SK-N-SH treated with all-trans-retinoic acid at 6 μM for 48 hours (cell line): ENCODE measurements around the gene SPCS3.

ENCODE experiments used
- ATAC-seq: fragments of 200-7000 bp; cut with Tn5 transposase; 3 replicates; pipeline ENCODE4 v1.9.1; 2020; ENCODE audit warnings: mild to moderate bottlenecking, moderate library complexity
- ARNTL ChIP-seq: fragments of 450-650 bp; formaldehyde crosslinking; IDR thresholded peaks from 2 replicates; pipeline ENCODE4 v1.5.0; 2020; ENCODE audit warnings: low read depth, mild to moderate bottlenecking, moderate library complexity, borderline replicate concordance
- BACH2 ChIP-seq: fragments of 250-450 bp; sonication (Bioruptor Pico); IDR thresholded peaks from 2 replicates; pipeline ENCODE4 v1.9.0; 2021; ENCODE audit warnings: mild to moderate bottlenecking, borderline replicate concordance
- CREB5 ChIP-seq: fragments of 250-450 bp; sonication (Bioruptor Pico); IDR thresholded peaks from 2 replicates; pipeline ENCODE4 v1.5.1; 2020; ENCODE audit warnings: low read depth, mild to moderate bottlenecking, moderate library complexity
- GLIS3 ChIP-seq: fragments of 250-450 bp; sonication (Bioruptor Pico); IDR thresholded peaks from 2 replicates; pipeline ENCODE4 v1.5.0; 2020; ENCODE audit warnings: mild to moderate bottlenecking, moderate library complexity
- ISL1 ChIP-seq: fragments of 250-450 bp; sonication (Bioruptor Pico); IDR thresholded peaks from 2 replicates; pipeline ENCODE4 v2.1.2; 2022; ENCODE audit warnings: mild to moderate bottlenecking, moderate library complexity
- OSR1 ChIP-seq: fragments of 250-450 bp; sonication (Bioruptor Pico); IDR thresholded peaks from 2 replicates; pipeline ENCODE4 v1.8.0; 2022; ENCODE audit warnings: moderate library complexity, mild to moderate bottlenecking, inconsistent platforms
- PATZ1 ChIP-seq: fragments of 250-450 bp; sonication (Bioruptor Pico); IDR thresholded peaks from 2 replicates; pipeline ENCODE4 v1.8.0; 2020; ENCODE audit warnings: mild to moderate bottlenecking, moderate library complexity, borderline replicate concordance
- POU6F1 ChIP-seq: fragments of 250-450 bp; sonication (Bioruptor Pico); IDR thresholded peaks from 2 replicates; pipeline ENCODE4 v1.8.0; 2021; ENCODE audit warnings: low read depth, mild to moderate bottlenecking, moderate library complexity, borderline replicate concordance
- RARB ChIP-seq: fragments of 250-450 bp; sonication (Bioruptor Pico); IDR thresholded peaks from 2 replicates; pipeline ENCODE4 v1.8.0; 2021; ENCODE audit warnings: mild to moderate bottlenecking, moderate library complexity
- SNAI2 ChIP-seq: fragments of 250-450 bp; sonication (Bioruptor Pico); IDR thresholded peaks from 2 replicates; pipeline ENCODE4 v1.5.0; 2020; ENCODE audit warnings: mild to moderate bottlenecking, moderate library complexity
- TCF4 ChIP-seq: fragments of 250-450 bp; sonication (Bioruptor Pico); IDR thresholded peaks from 2 replicates; pipeline ENCODE4 v1.8.0; 2021; ENCODE audit warnings: mild to moderate bottlenecking, moderate library complexity, borderline replicate concordance
- TOX ChIP-seq: fragments of 250-450 bp; sonication (Bioruptor Pico); IDR thresholded peaks from 2 replicates; pipeline ENCODE4 v1.8.0; 2021; ENCODE audit warnings: mild to moderate bottlenecking, moderate library complexity, borderline replicate concordance
- TSHZ2 ChIP-seq: fragments of 250-450 bp; sonication (Bioruptor Pico); IDR thresholded peaks from 2 replicates; pipeline ENCODE4 v1.5.0; 2020; ENCODE audit warnings: mild to moderate bottlenecking, moderate library complexity
- ZFP30 ChIP-seq: fragments of 450-650 bp; formaldehyde crosslinking; IDR thresholded peaks from 2 replicates; pipeline ENCODE4 v1.5.0; 2022; ENCODE audit warnings: mild to moderate bottlenecking, moderate library complexity

The SPCS3 gene

GRCh38 chr4:176350671-176351070 lies 30.9 kb downstream of the SPCS3 start:
- ATAC-seq = no peak
- TF ChIP-seq SNAI2 (CRISPR knock-in tag) (no peak), CREB5 (CRISPR knock-in tag) (no peak), ARNTL (no peak), TCF4 (CRISPR knock-in tag) (no peak), BACH2 (CRISPR knock-in tag) (no peak), GLIS3 (CRISPR knock-in tag) (no peak), ZFP30 (CRISPR knock-in tag) (no peak), POU6F1 (no peak), OSR1 (CRISPR knock-in tag) (no peak)
- TF ChIP-seq, all 23 proteins: peak for 0

GRCh38 chr4:176354884-176355283 lies 35.1 kb downstream of the SPCS3 start:
- no peak for TF ChIP-seq TSHZ2 (CRISPR knock-in tag)
- no peak for TF ChIP-seq OSR1 (CRISPR knock-in tag)
- no peak for TF ChIP-seq ISL1
- TF ChIP-seq ARNTL = no peak
- TF ChIP-seq TOX (CRISPR knock-in tag) = no peak
- no peak for TF ChIP-seq BACH2 (CRISPR knock-in tag)
- ATAC-seq = no peak

GRCh38 chr4:176357359-176358082 lies 37.8 kb downstream of the SPCS3 start:
- TF ChIP-seq ARNTL = no peak
- TF ChIP-seq ISL1 = no peak
- no peak for TF ChIP-seq TOX (CRISPR knock-in tag)
- no peak for ATAC-seq

GRCh38 chr4:176358083-176358469 lies 38.3 kb downstream of the SPCS3 start:
- ATAC-seq = no peak
- no peak for TF ChIP-seq PATZ1 (CRISPR knock-in tag)
- TF ChIP-seq POU6F1 = no peak
- no peak for TF ChIP-seq RARB (CRISPR knock-in tag)
- TF ChIP-seq TSHZ2 (CRISPR knock-in tag) = no peak
- no peak for TF ChIP-seq GLIS3 (CRISPR knock-in tag)
